Sigmoid colon (tissue), 7 donors: ENCODE data around the gene KIR2DL4. TPM values are rescaled to one million over a fixed set of nuclear protein-coding genes. Genes with fewer than 3 reads are reported as not detected.
"Not testable (repeated sequence)": the region's sequence is repeated elsewhere in the genome, so short reads cannot be mapped to it uniquely, and the experiment has no call there.

Experiments
- DNase-seq: peaks from one replicate; pipeline ENCODE4 v3.0.0-alpha.2; 2019
- H3K27ac ChIP-seq, 4 donors: fragments of 200-600 bp; sonication (generic); one replicate each; pipeline ENCODE4 v1.5.1; 2016 to 2019; ENCODE audit warnings: mild to moderate bottlenecking in 1 of 4
- H3K27me3 ChIP-seq, 3 donors: fragments of 200-600 bp; sonication (generic); one replicate each; pipeline ENCODE4 v1.5.1; 2019; ENCODE audit warnings: mild to moderate bottlenecking in 1 of 3
- H3K36me3 ChIP-seq, 4 donors: fragments of 200-600 bp; sonication (generic); one replicate each; pipeline ENCODE4 v1.5.1; 2016 to 2019
- H3K4me1 ChIP-seq, 4 donors: fragments of 200-600 bp; sonication (generic); one replicate each; pipeline ENCODE4 v1.5.1; 2017 to 2019
- H3K4me3 ChIP-seq, 4 donors: fragments of 200-600 bp; sonication (generic); one replicate each; pipeline ENCODE4 v1.5.1; 2017 to 2019; ENCODE audit warnings: mild to moderate bottlenecking in 2 of 4, moderate library complexity in 1 of 4
- H3K9me3 ChIP-seq, 4 donors: fragments of 200-600 bp in 3 of 4; sonication (generic) in 3 of 4; one replicate each; pipeline versions ENCODE4 v1.5.1 to v1.6.1; 2013 to 2019
- EP300 ChIP-seq, 4 donors: sonication (generic); formaldehyde crosslinking; IDR thresholded peaks; one replicate each; pipeline ENCODE4 v1.6.1; 2017; ENCODE audit warnings: antibody characterized with exemption in 4 of 4
- POLR2A ChIP-seq, 2 donors: fragments of 450-650 bp; IDR thresholded peaks; one replicate each; pipeline ENCODE4 v1.6.1; 2016; ENCODE audit warnings: antibody characterized with exemption in 2 of 2, mild to moderate bottlenecking in 2 of 2, moderate library complexity in 2 of 2
- POLR2AphosphoS5 ChIP-seq, 4 donors: sonication (generic); formaldehyde crosslinking; IDR thresholded peaks; one replicate each; pipeline ENCODE4 v1.6.1; 2017; ENCODE audit warnings: antibody characterized with exemption in 4 of 4
- WGBS, 2 donors: extraction: QIAGEN DNeasy Blood & Tissue Kit; methylation state at CpG; one replicate each; pipeline ENCODE4 v1.1.7; 2013; 5-methylcytosine and 5-hydroxymethylcytosine counted together
- intact Hi-C: fragments of 100-400 bp; cut with DNase I; formaldehyde crosslinking; loops from one replicate; pipeline ENCODE4 v1.15.1; 2023
- polyA plus RNA-seq, 3 donors: library from polyadenylated mRNA; stranded (reverse); fragments of 200-250 nt; gene quantifications; one replicate each; pipeline ENCODE4 v1.2.3, GENCODE V29; 2013
- total RNA-seq, 4 donors: library from RNA; depleted of rRNA; stranded (reverse); fragments of >200 nt; gene quantifications; one replicate each; pipeline ENCODE4 v1.1.0, GENCODE V29; 2016
- TF ChIP-seq, protein P1 (sequence below), 4 experiments: fragments of 450-650 bp in 3 of 4; fragments of 200-600 bp in 1 of 4; IDR thresholded peaks; one replicate each; pipeline ENCODE4 v1.5.1; 2016 to 2019; ENCODE audit warnings: antibody characterized with exemption in 4 of 4, mild to moderate bottlenecking in 3 of 4, moderate library complexity in 2 of 4
- donor health status: healthy with polysubstance abuse.
- donor health status: Bipolar disorder and iron deficiency.
- donor health status: healthy.

Gene KIR2DL4
- total and polyA plus RNA-seq, 7 donors: 0.45 TPM; not detected in 6

DNA sequence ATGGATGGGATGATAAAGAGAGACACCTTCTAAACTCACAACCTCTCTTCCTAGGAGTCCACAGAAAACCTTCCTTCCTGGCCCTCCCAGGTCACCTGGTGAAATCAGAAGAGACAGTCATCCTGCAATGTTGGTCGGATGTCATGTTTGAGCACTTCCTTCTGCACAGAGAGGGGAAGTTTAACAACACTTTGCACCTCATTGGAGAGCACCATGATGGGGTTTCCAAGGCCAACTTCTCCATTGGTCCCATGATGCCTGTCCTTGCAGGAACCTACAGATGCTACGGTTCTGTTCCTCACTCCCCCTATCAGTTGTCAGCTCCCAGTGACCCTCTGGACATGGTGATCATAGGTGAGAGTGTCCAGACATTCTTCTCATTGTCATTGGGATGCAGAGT is 34.1 kb downstream of the KIR2DL4 start:
- intact Hi-C loops, H3K27me3 ChIP-seq, H3K27ac ChIP-seq, H3K9me3 ChIP-seq, H3K36me3 ChIP-seq, H3K4me1 ChIP-seq, H3K4me3 ChIP-seq, DNase-seq: not testable (repeated sequence)
- WGBS, 2 donors: 54 to 62% methylated on average over 2 of the region's 2 CpGs

DNA sequence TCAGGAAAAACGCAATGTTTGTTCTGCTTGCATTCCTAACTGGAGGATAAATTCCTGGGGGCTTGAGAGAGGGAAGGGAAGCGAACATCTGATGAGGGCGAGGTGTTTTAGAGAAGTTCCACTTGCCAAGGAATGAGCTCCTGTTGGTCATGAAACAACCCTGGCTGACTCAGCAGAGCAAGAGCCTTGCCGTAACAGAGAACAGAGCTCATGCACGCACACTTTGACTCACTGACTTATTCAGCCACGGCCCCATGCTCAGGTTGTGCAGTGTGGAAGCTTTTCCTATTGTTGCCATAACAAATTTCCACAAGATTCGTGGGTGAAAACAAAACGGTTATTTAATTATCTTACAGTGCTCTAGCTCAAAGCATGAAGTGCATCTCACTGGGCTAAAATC is 39.8 kb downstream of the KIR2DL4 start:
- H3K4me1 ChIP-seq, H3K36me3 ChIP-seq, H3K27ac ChIP-seq, DNase-seq, H3K27me3 ChIP-seq, intact Hi-C loops, H3K9me3 ChIP-seq, H3K4me3 ChIP-seq: not testable (repeated sequence)
- WGBS, 2 donors: 65 to 72% methylated on average over 8 of the region's 8 CpGs

DNA sequence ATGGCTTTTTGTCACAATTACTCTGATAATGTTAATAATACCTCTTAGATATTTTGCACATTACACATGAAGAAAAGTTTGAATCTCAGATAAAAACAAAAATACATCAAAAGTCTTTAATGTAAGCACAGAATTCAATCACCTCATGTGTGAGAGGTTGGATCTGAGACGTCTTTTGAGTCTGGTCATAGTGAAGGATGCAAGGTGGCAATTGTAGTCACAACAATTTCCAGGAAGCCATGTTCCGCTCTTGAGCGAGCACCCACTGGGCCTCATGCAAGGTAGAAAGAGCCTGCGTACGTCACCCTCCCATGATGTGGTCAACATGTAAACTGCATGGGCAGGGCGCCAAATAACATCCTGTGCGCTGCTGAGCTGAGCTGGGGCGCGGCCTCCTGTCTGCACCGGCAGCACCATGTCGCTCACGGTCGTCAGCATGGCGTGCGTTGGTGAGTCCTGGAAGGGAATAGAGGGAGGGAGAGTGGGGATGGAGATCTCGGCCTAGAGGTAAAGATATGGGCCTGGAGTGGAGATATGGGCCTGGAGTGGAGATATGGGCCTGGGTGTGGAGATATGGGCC is 46.7 kb downstream of the KIR2DL4 start, which contains the start of gene KIR3DL2:
KIR3DL2 (plus strand) TSS at position 383 of the 580 bp plus-strand sequence; CDS start at position 416, 33 bp downstream.
- H3K36me3 ChIP-seq, H3K4me1 ChIP-seq, H3K9me3 ChIP-seq, DNase-seq, intact Hi-C loops, H3K27ac ChIP-seq, H3K4me3 ChIP-seq, H3K27me3 ChIP-seq: not testable (repeated sequence)
- WGBS, 2 donors: 84 to 85% methylated on average over 16 of the region's 16 CpGs

DNA sequence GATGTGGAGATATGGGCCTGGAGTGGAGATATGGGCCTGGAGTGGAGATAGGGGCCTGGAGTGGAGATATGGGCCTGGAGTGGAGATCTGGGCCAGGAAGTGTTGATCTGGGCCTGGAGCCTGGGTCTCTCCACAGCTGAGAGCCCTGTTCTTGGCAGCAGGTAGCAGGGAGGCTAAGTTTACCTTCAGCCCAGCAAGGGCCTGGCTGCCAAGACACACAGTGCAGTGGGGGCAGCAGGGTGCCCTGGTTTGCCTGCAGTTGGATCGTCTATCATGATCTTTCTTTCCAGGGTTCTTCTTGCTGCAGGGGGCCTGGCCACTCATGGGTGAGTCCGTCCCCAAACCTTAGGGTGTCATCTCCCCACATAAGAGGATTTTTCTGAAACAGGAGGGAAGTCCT is 47.5 kb downstream of the KIR2DL4 start:
- H3K4me3 ChIP-seq: no peak overlapping the region
- H3K36me3 ChIP-seq: no peaks in the 10 kb centered on the region
- H3K9me3 ChIP-seq: no peaks in the 10 kb centered on the region
- no peaks in the 10 kb centered on the region for H3K4me1 ChIP-seq
- no peak for DNase-seq
- no peaks in the 10 kb centered on the region for H3K27me3 ChIP-seq
- intact Hi-C loops: no loop called here
- no peak overlapping the region for H3K27ac ChIP-seq
- 47 to 76% methylated on average over 2 of the region's 2 CpGs for WGBS, 2 donors
- TF ChIP-seq EP300 (IDR thresholded peaks at IDR 0.05) (no peak), POLR2A (IDR thresholded peaks at IDR 0.05) (no peak), POLR2AphosphoS5 (IDR thresholded peaks at IDR 0.05) (no peak)
- TF ChIP-seq, protein P1, sequence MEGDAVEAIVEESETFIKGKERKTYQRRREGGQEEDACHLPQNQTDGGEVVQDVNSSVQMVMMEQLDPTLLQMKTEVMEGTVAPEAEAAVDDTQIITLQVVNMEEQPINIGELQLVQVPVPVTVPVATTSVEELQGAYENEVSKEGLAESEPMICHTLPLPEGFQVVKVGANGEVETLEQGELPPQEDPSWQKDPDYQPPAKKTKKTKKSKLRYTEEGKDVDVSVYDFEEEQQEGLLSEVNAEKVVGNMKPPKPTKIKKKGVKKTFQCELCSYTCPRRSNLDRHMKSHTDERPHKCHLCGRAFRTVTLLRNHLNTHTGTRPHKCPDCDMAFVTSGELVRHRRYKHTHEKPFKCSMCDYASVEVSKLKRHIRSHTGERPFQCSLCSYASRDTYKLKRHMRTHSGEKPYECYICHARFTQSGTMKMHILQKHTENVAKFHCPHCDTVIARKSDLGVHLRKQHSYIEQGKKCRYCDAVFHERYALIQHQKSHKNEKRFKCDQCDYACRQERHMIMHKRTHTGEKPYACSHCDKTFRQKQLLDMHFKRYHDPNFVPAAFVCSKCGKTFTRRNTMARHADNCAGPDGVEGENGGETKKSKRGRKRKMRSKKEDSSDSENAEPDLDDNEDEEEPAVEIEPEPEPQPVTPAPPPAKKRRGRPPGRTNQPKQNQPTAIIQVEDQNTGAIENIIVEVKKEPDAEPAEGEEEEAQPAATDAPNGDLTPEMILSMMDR (IDR thresholded peaks at IDR 0.05): no peak

DNA sequence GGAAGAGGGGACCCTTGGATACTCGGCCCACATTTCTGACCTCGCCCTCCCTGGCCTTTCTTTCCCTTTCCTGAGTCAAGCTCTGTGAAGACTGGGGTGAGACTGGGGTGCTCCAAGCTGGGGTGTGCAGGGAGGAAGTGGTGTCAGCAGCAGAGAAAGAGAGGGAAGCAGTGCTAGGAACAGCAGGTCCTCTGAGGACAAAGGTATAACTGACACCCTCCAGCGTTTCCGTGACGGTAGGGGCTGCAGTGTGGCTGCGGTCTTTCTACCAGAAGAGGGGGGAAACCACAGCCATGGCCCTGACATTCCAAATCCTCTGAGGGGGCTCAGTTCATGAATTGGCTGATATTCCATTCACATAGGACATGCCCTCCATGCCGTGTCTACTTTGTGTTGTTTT is 47.9 kb downstream of the KIR2DL4 start:
- H3K4me1 ChIP-seq: no peaks in the 10 kb centered on the region
- intact Hi-C loops: no loop called here
- H3K27ac ChIP-seq: no peak overlapping the region
- WGBS, 2 donors: 73 to 90% methylated on average over 7 of the region's 7 CpGs
- no peaks in the 10 kb centered on the region for H3K9me3 ChIP-seq
- no peak for DNase-seq
- TF ChIP-seq POLR2AphosphoS5 (IDR thresholded peaks at IDR 0.05): no peak
- no peak for TF ChIP-seq EP300 (IDR thresholded peaks at IDR 0.05)
- no peak for TF ChIP-seq POLR2A (IDR thresholded peaks at IDR 0.05)
- TF ChIP-seq, protein P1 (IDR thresholded peaks at IDR 0.05): no peak
- no peak overlapping the region for H3K4me3 ChIP-seq
- H3K27me3 ChIP-seq: no peaks in the 10 kb centered on the region
- no peaks in the 10 kb centered on the region for H3K36me3 ChIP-seq

DNA sequence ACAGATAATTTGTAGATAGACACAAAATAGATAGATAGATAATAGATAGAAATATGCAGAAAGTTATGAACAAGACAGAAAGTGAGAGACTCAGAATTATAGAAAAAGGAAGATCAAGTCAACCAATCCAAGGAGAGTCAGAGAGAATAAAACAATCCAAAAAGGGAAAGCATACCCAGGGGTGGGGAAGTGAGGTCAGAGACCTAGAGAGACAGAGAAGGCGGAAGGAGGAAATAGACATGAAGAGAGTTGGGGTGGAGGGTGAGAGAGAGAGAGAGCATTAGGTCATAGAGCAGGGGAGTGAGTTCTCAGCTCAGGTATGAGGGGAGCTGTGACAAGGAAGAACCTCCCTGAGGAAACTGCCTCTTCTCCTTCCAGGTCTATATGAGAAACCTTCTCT is 51.8 kb downstream of the KIR2DL4 start:
- H3K4me3 ChIP-seq, H3K27ac ChIP-seq, H3K36me3 ChIP-seq, H3K27me3 ChIP-seq, H3K9me3 ChIP-seq, intact Hi-C loops, H3K4me1 ChIP-seq, DNase-seq: not testable (repeated sequence)
- WGBS, 2 donors: 59 to 71% methylated on average over 1 of the region's 1 CpG

DNA sequence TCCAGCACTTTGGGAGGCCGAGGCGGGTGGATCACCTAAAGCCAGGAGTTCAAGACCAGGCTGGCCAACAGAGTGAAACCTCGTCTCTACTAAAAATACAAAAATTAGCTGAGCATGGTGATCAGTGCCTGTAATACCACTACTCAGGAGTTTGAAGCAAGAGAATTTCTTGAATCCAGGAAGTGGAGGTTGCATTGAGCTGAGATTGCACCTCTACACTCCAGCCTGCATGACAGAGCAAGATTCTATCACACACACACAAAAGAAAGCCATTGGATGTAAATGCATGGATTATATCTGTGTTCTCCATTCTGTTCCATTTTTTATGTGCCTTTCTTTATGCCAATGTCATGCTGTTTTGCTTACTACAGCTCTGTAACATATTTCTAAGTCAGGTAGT is 55.1 kb downstream of the KIR2DL4 start:
- H3K9me3 ChIP-seq, H3K27ac ChIP-seq, DNase-seq, H3K36me3 ChIP-seq, H3K4me3 ChIP-seq, intact Hi-C loops, H3K27me3 ChIP-seq, H3K4me1 ChIP-seq: not testable (repeated sequence)
- WGBS, 2 donors: 79 to 87% methylated on average over 3 of the region's 3 CpGs

DNA sequence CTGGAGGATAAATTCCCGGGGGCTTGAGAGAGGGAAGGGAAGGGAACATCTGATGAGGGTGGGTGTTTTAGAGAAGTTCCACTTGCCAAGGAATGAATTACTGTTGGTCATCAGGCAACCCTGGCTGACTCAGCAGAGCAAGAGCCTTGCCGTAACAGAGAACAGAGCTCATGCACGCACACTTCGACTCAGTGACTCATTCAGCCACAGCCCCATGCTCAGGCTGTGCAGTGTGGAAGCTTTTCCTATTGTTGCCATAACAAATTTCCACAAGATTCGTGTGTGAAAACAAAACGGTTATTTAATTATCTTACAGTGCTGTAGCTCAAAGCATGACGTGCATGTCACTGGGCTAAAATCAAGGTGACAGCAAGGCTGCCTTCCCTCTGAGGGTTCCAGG is 56.0 kb downstream of the KIR2DL4 start:
- H3K27ac ChIP-seq, H3K9me3 ChIP-seq, H3K36me3 ChIP-seq, H3K27me3 ChIP-seq, H3K4me3 ChIP-seq, H3K4me1 ChIP-seq, intact Hi-C loops, DNase-seq: not testable (repeated sequence)
- 69 to 82% methylated on average over 7 of the region's 7 CpGs for WGBS, 2 donors

DNA sequence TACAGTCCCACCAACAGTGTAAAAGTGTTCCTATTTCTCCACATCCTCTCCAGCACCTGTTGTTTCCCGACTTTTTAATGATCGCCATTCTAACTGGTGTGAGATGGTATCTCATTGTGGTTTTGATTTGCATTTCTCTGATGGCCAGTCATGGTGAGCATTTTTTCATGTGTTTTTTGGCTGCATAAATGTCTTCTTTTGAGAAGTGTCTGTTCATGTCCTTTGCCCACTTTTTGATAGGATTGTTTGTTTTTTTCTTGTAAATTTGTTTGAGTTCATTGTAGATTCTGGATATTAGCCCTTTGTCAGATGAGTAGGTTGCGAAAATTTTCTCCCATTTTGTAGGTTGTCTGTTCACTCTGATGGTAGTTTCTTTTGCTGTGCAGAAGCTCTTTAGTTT is 60.0 kb downstream of the KIR2DL4 start:
- H3K9me3 ChIP-seq, H3K4me3 ChIP-seq, DNase-seq, intact Hi-C loops, H3K27ac ChIP-seq, H3K27me3 ChIP-seq, H3K4me1 ChIP-seq, H3K36me3 ChIP-seq: not testable (repeated sequence)
- 100% methylated on average over 1 of the region's 3 CpGs; no CpG with 5 or more reads in 1 of the 2 donors for WGBS, 2 donors
